Measurements from ENCODE around the gene MTHFD1L. TPM values are rescaled to one million over a fixed set of nuclear protein-coding genes. Genes with fewer than 3 reads are reported as not detected.

The MTHFD1L gene
- total RNA-seq, 2 experiments from 2014 or later: 155 to 158 TPM

DNA sequence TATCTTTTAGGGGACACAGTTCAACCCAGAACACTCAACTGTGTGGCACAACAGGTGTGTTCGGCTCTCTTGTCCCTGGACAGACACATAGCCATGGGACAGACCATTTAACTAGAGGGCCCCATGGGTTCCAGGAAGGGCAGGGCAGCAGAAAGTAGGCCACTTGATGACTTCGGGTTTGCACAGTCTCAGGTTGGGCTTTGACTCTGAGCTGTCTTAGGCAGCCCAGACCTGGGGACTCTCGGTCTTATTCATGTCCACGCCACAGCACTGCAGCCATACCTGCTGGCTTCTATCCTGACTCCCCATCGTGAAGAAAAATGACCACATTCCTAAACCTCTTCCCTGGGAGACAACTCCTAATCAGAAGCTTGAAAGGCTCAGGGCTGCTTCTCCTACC is 228.2 kb downstream of the MTHFD1L start:
- H3K4me1 Mint-ChIP-seq (ENCODE audit: low read depth): peaks cover 8% of the 10 kb centered on the region
- DNase-seq: no peak
- TF ChIP-seq, protein P1, sequence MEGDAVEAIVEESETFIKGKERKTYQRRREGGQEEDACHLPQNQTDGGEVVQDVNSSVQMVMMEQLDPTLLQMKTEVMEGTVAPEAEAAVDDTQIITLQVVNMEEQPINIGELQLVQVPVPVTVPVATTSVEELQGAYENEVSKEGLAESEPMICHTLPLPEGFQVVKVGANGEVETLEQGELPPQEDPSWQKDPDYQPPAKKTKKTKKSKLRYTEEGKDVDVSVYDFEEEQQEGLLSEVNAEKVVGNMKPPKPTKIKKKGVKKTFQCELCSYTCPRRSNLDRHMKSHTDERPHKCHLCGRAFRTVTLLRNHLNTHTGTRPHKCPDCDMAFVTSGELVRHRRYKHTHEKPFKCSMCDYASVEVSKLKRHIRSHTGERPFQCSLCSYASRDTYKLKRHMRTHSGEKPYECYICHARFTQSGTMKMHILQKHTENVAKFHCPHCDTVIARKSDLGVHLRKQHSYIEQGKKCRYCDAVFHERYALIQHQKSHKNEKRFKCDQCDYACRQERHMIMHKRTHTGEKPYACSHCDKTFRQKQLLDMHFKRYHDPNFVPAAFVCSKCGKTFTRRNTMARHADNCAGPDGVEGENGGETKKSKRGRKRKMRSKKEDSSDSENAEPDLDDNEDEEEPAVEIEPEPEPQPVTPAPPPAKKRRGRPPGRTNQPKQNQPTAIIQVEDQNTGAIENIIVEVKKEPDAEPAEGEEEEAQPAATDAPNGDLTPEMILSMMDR (IDR thresholded peaks at IDR 0.05): no peak
- intact Hi-C loops (cut with micrococcal nuclease): no loop called here
- H3K27ac Mint-ChIP-seq: no peak overlapping the region
- peaks cover 78% of the 10 kb centered on the region for H3K36me3 Mint-ChIP-seq (ENCODE audit: low read depth)
- no peaks in the 10 kb centered on the region for H3K9me3 Mint-ChIP-seq
- no peak overlapping the region for H3K4me3 Mint-ChIP-seq
- ATAC-seq: no peak
- CTCF ChIA-PET: no interaction called here
- POLR2A ChIA-PET: interaction anchor here (0.7 kb wide), 1 partner anchor 56 kb away, joined by 3 read pairs; no protein-coding TSS in a partner anchor
- no peaks in the 10 kb centered on the region for H3K27me3 Mint-ChIP-seq

DNA sequence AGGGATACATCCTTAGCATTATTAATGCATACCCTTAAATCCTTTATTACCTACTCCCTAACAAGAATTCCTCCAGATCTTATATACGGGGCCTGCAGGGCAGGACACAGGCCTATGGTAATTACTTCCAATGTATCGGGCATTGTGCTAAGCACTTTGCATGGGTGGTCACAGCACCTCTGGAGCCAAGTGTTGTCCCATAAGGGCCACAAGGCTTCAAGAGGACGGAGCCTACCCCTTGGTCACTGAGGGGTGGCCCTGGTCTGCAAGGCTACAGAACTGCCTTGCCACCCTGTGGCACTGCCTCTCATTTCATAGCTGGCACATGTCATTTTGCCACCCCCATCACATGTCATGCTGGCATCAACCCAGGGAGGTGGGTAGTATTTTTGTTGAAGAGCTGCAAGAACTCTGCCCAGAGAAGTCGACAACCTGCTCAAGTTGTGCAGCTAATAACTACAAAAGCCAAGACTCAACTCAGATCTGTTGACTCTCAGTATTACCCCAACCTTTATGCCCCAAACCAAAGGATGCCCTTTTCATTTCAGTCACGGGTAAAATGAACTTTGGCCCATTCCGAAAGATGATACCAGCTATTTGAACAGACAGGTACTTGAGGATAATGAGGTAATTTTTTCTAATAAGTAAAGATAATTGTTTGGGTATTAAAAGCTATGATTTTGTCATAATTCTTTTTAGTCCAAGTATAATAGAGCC is 230.2 kb downstream of the MTHFD1L start:
- ChIA-PET CTCF (interaction anchor here (0.9 to 1.0 kb wide), 3 partner anchors 10 to 229 kb away, joined by 3 to 4 read pairs (median 3); no protein-coding TSS in a partner anchor), POLR2A (interaction anchor here (1.1 kb wide), 1 partner anchor 1484 kb away, joined by 3 read pairs; no protein-coding TSS in a partner anchor)
- DNase-seq (no peak), ATAC-seq (no peak)
- intact Hi-C loops (cut with micrococcal nuclease): no loop called here
- H3K4me3 Mint-ChIP-seq: no peak overlapping the region
- no peak overlapping the region for H3K27ac Mint-ChIP-seq
- peaks cover 75% of the 10 kb centered on the region for H3K36me3 Mint-ChIP-seq (ENCODE audit: low read depth)
- H3K4me1 Mint-ChIP-seq (ENCODE audit: low read depth): peaks cover 8% of the 10 kb centered on the region
- TF ChIP-seq, protein P1 (IDR thresholded peaks at IDR 0.05): no peak
- no peaks in the 10 kb centered on the region for H3K27me3 Mint-ChIP-seq
- H3K9me3 Mint-ChIP-seq: no peaks in the 10 kb centered on the region

DNA sequence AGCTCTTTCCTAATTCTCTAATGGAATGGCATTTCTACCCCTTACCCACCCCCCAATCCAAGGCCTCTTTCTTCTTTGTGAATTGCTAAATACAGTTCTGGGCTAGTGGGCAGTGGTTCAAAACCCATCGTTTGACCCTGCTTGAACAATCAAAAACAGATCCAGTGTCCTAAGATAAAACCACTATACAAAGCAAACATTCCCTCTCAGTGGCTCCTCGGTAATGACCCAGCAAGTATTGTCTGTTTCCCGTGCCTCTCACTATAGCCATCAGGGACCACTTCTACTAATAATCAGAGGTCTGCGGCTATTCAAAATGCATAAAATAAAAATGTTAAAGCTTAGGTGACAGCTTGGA is 230.7 kb downstream of the MTHFD1L start:
- H3K4me3 Mint-ChIP-seq: no peak overlapping the region
- DNase-seq (no peak), ATAC-seq (no peak)
- ChIA-PET CTCF (interaction anchor here (0.9 to 1.0 kb wide), 3 partner anchors 11 to 228 kb away, joined by 3 to 4 read pairs (median 3); no protein-coding TSS in a partner anchor), POLR2A (interaction anchor here (1.1 kb wide), 1 partner anchor 1484 kb away, joined by 3 read pairs; no protein-coding TSS in a partner anchor)
- peaks cover 73% of the 10 kb centered on the region for H3K36me3 Mint-ChIP-seq (ENCODE audit: low read depth)
- TF ChIP-seq, protein P1 (IDR thresholded peaks at IDR 0.05): no peak
- intact Hi-C loops (cut with micrococcal nuclease): no loop called here
- H3K9me3 Mint-ChIP-seq: no peaks in the 10 kb centered on the region
- no peak overlapping the region for H3K27ac Mint-ChIP-seq
- peaks cover 8% of the 10 kb centered on the region for H3K4me1 Mint-ChIP-seq (ENCODE audit: low read depth)
- no peaks in the 10 kb centered on the region for H3K27me3 Mint-ChIP-seq

DNA sequence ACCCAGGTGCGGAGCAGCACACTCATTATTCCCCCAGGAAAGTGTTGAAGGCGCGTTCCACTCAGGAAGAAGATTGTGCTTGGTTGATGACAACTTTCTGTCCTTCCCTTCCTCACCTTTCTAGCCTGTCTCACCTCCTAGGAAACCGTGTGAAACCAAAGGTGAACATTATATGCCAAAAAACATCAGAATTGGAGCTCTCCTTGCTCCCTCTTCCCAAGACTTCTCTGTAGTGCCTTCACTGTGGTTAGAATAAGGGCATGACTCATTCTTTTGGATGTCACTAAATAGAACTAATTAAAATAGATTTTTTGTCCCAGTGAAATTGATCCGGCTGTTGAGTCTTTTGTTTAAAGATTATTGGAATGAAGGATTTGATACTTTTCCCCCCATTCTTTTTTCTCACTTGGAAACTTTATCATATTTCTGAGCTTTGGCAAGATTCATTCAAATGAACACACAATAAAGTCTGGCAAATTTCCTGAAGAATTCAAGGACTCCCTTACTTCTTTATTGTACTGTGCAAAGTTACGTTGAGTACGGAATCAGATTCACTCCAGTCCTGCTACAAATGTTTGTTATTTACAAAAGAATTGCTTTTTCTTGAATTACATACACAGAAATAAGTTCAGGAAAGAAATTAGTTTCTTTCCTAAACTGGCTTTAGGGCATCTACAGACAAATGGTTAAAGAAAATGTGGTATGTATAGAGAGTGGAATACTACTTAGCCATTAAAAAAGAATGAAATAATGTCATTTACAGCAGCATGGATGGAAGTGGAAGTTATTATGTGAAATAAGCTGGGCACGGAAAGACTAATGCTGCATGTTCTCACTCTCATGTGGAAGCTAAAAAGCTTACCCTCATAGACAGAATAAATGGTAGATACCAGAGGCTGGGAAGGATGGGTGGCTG is 231.4 kb downstream of the MTHFD1L start:
- H3K27me3 Mint-ChIP-seq: no peaks in the 10 kb centered on the region
- no peaks in the 10 kb centered on the region for H3K9me3 Mint-ChIP-seq
- DNase-seq (no peak), ATAC-seq (no peak)
- peaks cover 8% of the 10 kb centered on the region for H3K4me1 Mint-ChIP-seq (ENCODE audit: low read depth)
- TF ChIP-seq, protein P1 (IDR thresholded peaks at IDR 0.05): no peak
- no peak overlapping the region for H3K27ac Mint-ChIP-seq
- ChIA-PET POLR2A (interaction anchor here (0.7 kb wide), 1 partner anchor 26 kb away, joined by 4 read pairs; no protein-coding TSS in a partner anchor), CTCF (interaction anchor here (2.3 kb wide), 1 partner anchor 228 kb away, joined by 9 read pairs; no protein-coding TSS in a partner anchor)
- intact Hi-C loops (cut with micrococcal nuclease): no loop called here
- H3K36me3 Mint-ChIP-seq (ENCODE audit: low read depth): peaks cover 73% of the 10 kb centered on the region
- no peak overlapping the region for H3K4me3 Mint-ChIP-seq

Measured in activated CD8-positive, alpha-beta T cell treated with anti-CD3 and anti-CD28 coated beads for 36 hours (primary cell).